Activated T-cell treated with anti-CD3 and anti-CD28 coated beads, Interleukin-2, amount 50 U/mL, for 4 hours (primary cell): ENCODE results near the gene PKP3. TPM values are rescaled to one million over a fixed set of nuclear protein-coding genes. Genes with fewer than 3 reads are reported as not detected.
"Not testable (repeated sequence)": the region's sequence is repeated elsewhere in the genome, so short reads cannot be mapped to it uniquely, and the experiment has no call there.

Experiments used
- ATAC-seq, 2 donors: fragments of 200-7000 bp; cut with Tn5 transposase; one replicate each; pipeline ENCODE4 v1.10.0; 2021
- DNase-seq: peaks from one replicate; pipeline ENCODE4 v3.0.0-alpha.2; 2020
- H3K27me3 Mint-ChIP-seq: one replicate; pipeline ENCODE4 v1.8.0; 2021; ENCODE audit warnings: low read depth, mixed read lengths
- H3K36me3 Mint-ChIP-seq: one replicate; pipeline ENCODE4 v1.8.0; 2022; ENCODE audit warnings: mixed read lengths; ENCODE audit not compliant: insufficient read depth
- H3K4me1 Mint-ChIP-seq: one replicate; pipeline ENCODE4 v1.8.0; 2021; ENCODE audit warnings: low read depth, mixed read lengths
- H3K4me3 Mint-ChIP-seq: one replicate; pipeline ENCODE4 v1.8.0; 2021; ENCODE audit warnings: mild to moderate bottlenecking, moderate library complexity, mixed read lengths
- H3K9me3 Mint-ChIP-seq: one replicate; pipeline ENCODE4 v1.8.0; 2021; ENCODE audit warnings: mixed read lengths
- total RNA-seq, 3 donors: library from RNA; stranded (reverse); gene quantifications; one replicate each; pipeline ENCODE4 v1.2.1, GENCODE V29; 2021

PKP3 gene
- total RNA-seq, 3 donors from 2014 or later: 0.11 to 0.40 (median 0.16) TPM

- ATAC-seq: no peak
- no peaks in the 10 kb centered on the region for H3K36me3 Mint-ChIP-seq
- H3K4me3 Mint-ChIP-seq: no peak overlapping the region
- no peaks in the 10 kb centered on the region for H3K9me3 Mint-ChIP-seq
- H3K27me3 Mint-ChIP-seq: no peaks in the 10 kb centered on the region
- H3K4me1 Mint-ChIP-seq: peaks cover 9% of the 10 kb centered on the region
- no peak for DNase-seq
Observed at GRCh38 chr11:405954-406795, 12.2 kb downstream of the PKP3 start.

GRCh38 chr11:406796-407650 is 13.0 kb downstream of the PKP3 start:
- DNase-seq (peak; percentile 77), ATAC-seq (peak; percentile 89 to 93)
- Mint-ChIP-seq H3K9me3 (no peaks in the 10 kb centered on the region), H3K27me3 (no peaks in the 10 kb centered on the region), H3K4me1 (peaks cover 9% of the 10 kb centered on the region), H3K36me3 (no peaks in the 10 kb centered on the region), H3K4me3 (peak overlapping the region; percentile 24)

- Mint-ChIP-seq H3K9me3 (no peaks in the 10 kb centered on the region), H3K36me3 (no peaks in the 10 kb centered on the region), H3K27me3 (no peaks in the 10 kb centered on the region), H3K4me3 (no peak overlapping the region), H3K4me1 (peaks cover 11% of the 10 kb centered on the region)
- no peak for DNase-seq
- ATAC-seq: peak in 1 of 2 donors; percentile 7
Observed at GRCh38 chr11:407651-408123, 13.7 kb downstream of the PKP3 start.

GRCh38 chr11:408154-409007 is 14.4 kb downstream of the PKP3 start:
- Mint-ChIP-seq H3K4me1 (peaks cover 18% of the 10 kb centered on the region), H3K27me3 (no peaks in the 10 kb centered on the region), H3K36me3 (no peaks in the 10 kb centered on the region), H3K4me3 (no peak overlapping the region), H3K9me3 (no peaks in the 10 kb centered on the region)
- DNase-seq: no peak
- no peak for ATAC-seq

GRCh38 chr11:409008-409599 is 15.1 kb downstream of the PKP3 start:
- DNase-seq (no peak), ATAC-seq (no peak)

GRCh38 chr11:409600-410483 is 15.8 kb downstream of the PKP3 start:
- Mint-ChIP-seq H3K9me3 (no peaks in the 10 kb centered on the region), H3K36me3 (no peaks in the 10 kb centered on the region), H3K4me3 (no peak overlapping the region), H3K4me1 (peaks cover 27% of the 10 kb centered on the region), H3K27me3 (no peaks in the 10 kb centered on the region)
- DNase-seq (no peak), ATAC-seq (no peak)

More at GRCh38 chr11:409008-409599, 15.1 kb downstream of the PKP3 start:
- Mint-ChIP-seq H3K4me1 (peaks cover 20% of the 10 kb centered on the region), H3K4me3 (no peak overlapping the region), H3K9me3 (no peaks in the 10 kb centered on the region), H3K36me3 (no peaks in the 10 kb centered on the region), H3K27me3 (no peaks in the 10 kb centered on the region)

- not testable (repeated sequence) for H3K27me3 Mint-ChIP-seq, H3K9me3 Mint-ChIP-seq, ATAC-seq, DNase-seq, H3K4me3 Mint-ChIP-seq, H3K36me3 Mint-ChIP-seq
- H3K4me1 Mint-ChIP-seq: peaks cover 31% of the 10 kb centered on the region
Observed at GRCh38 chr11:410711-411110, 16.7 kb downstream of the PKP3 start.

GRCh38 chr11:411520-411919 is 17.5 kb downstream of the PKP3 start:
- H3K36me3 Mint-ChIP-seq: not testable (repeated sequence)

GRCh38 chr11:412641-413119 is 18.7 kb downstream of the PKP3 start:
- no peak for DNase-seq
- H3K9me3 Mint-ChIP-seq: no peaks in the 10 kb centered on the region

More at GRCh38 chr11:411520-411919, 17.5 kb downstream of the PKP3 start:
- H3K9me3 Mint-ChIP-seq, H3K4me3 Mint-ChIP-seq, H3K27me3 Mint-ChIP-seq, ATAC-seq, DNase-seq: not testable (repeated sequence)
- peaks cover 36% of the 10 kb centered on the region for H3K4me1 Mint-ChIP-seq

GRCh38 chr11:413120-414081 is 19.4 kb downstream of the PKP3 start:
- no peak for DNase-seq
- Mint-ChIP-seq H3K4me1 (peaks cover 33% of the 10 kb centered on the region), H3K36me3 (no peaks in the 10 kb centered on the region), H3K27me3 (no peaks in the 10 kb centered on the region), H3K4me3 (peak overlapping the region; percentile 71), H3K9me3 (no peaks in the 10 kb centered on the region)
- ATAC-seq: no peak

More at GRCh38 chr11:412641-413119, 18.7 kb downstream of the PKP3 start:
- H3K4me1 Mint-ChIP-seq: peaks cover 35% of the 10 kb centered on the region
- no peak overlapping the region for H3K4me3 Mint-ChIP-seq
- ATAC-seq: no peak
- H3K27me3 Mint-ChIP-seq: no peaks in the 10 kb centered on the region
- H3K36me3 Mint-ChIP-seq: no peaks in the 10 kb centered on the region

GRCh38 chr11:414318-414857 is 20.4 kb downstream of the PKP3 start:
- no peaks in the 10 kb centered on the region for H3K27me3 Mint-ChIP-seq
- peak overlapping the region; percentile 90 for H3K4me3 Mint-ChIP-seq
- no peak for DNase-seq
- no peaks in the 10 kb centered on the region for H3K36me3 Mint-ChIP-seq
- H3K9me3 Mint-ChIP-seq: no peaks in the 10 kb centered on the region
- peak; percentile 25 to 42 for ATAC-seq
- peaks cover 33% of the 10 kb centered on the region for H3K4me1 Mint-ChIP-seq

GRCh38 chr11:415640-416041 is 21.6 kb downstream of the PKP3 start:
- no peak for ATAC-seq
- Mint-ChIP-seq H3K4me3 (peak overlapping the region; percentile 90), H3K36me3 (no peaks in the 10 kb centered on the region), H3K4me1 (peaks cover 31% of the 10 kb centered on the region), H3K27me3 (no peaks in the 10 kb centered on the region), H3K9me3 (no peaks in the 10 kb centered on the region)
- DNase-seq: no peak
